ENCODE results near the gene STRA6.

The STRA6 gene

GRCh38 chr15:74196175-74196574 lies 6.4 kb downstream of the STRA6 start:
- no peak overlapping the region for H3K27ac ChIP-seq (ENCODE audit: insufficient read depth, low read length, poor library complexity, severe bottlenecking)
- no peak for DNase-seq
- H3K4me1 ChIP-seq (ENCODE audit: control insufficient read depth, insufficient read depth, low read length, poor library complexity, severe bottlenecking): no peaks in the 10 kb centered on the region

GRCh38 chr15:74194572-74195559 lies 7.7 kb downstream of the STRA6 start:
- no peak for DNase-seq
- no peak overlapping the region for H3K4me3 ChIP-seq (ENCODE audit: insufficient read depth, low read depth, low read length, poor library complexity, severe bottlenecking)
- no peaks in the 10 kb centered on the region for H3K27me3 ChIP-seq (replicated peaks; ENCODE audit: control insufficient read depth, insufficient read depth, low read length, poor library complexity, severe bottlenecking)
- H3K9me3 ChIP-seq (ENCODE audit: control insufficient read depth, low read length): no peaks in the 10 kb centered on the region
- no peaks in the 10 kb centered on the region for H3K36me3 ChIP-seq (ENCODE audit: control insufficient read depth, insufficient read depth, low read length)
- H3K27ac ChIP-seq (ENCODE audit: insufficient read depth, low read length, poor library complexity, severe bottlenecking): no peak overlapping the region
- no peaks in the 10 kb centered on the region for H3K4me1 ChIP-seq (ENCODE audit: control insufficient read depth, insufficient read depth, low read length, poor library complexity, severe bottlenecking)

More at GRCh38 chr15:74196175-74196574, 6.4 kb downstream of the STRA6 start:
- H3K9me3 ChIP-seq (ENCODE audit: control insufficient read depth, low read length): no peaks in the 10 kb centered on the region
- H3K27me3 ChIP-seq (replicated peaks; ENCODE audit: control insufficient read depth, insufficient read depth, low read length, poor library complexity, severe bottlenecking): no peaks in the 10 kb centered on the region
- no peaks in the 10 kb centered on the region for H3K36me3 ChIP-seq (ENCODE audit: control insufficient read depth, insufficient read depth, low read length)
- no peak overlapping the region for H3K4me3 ChIP-seq (ENCODE audit: insufficient read depth, low read depth, low read length, poor library complexity, severe bottlenecking)

DNA sequence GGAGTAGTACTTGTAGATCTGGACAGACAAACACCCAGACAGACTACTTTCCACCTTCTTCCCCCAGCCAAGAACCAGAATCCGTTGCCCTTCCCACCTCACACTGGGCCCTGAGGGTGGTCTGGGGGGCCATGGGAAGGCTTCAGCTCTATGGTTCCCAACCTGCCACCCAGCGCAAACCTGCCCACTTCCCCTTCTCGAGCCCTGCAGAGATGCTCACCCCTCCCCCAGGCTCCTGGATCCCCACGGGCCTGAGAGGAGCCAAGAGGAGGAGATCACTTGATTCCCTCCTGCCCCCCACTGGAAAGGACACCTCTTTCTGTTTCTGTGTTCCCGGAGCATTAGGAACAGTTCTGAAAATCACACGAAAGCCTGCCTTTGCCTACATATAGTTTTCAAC lies 8.7 kb downstream of the STRA6 start:
- H3K27ac ChIP-seq (ENCODE audit: insufficient read depth, low read length, poor library complexity, severe bottlenecking): no peak overlapping the region
- no peaks in the 10 kb centered on the region for H3K4me1 ChIP-seq (ENCODE audit: control insufficient read depth, insufficient read depth, low read length, poor library complexity, severe bottlenecking)

DNA sequence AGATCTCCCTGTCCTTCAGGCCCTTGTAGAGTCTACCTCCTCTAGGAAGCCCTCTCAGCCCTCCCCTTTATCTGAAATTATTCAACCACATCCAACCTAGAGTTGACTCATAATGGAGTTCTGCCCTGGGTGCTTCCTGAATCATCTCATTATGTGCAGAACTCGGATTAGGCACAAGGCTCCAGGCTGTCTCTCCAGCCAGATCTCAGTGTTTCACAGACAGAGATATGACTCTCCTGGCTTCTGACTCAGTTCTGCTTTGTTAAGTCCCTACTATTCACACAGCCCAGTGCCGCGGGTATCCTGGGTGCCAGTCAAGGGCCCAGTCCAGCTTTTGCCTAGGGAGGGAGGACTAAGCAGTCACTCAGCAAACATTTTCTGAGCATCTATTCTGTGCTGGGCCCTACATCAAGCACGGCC lies 9.3 kb downstream of the STRA6 start:
- H3K27ac ChIP-seq (ENCODE audit: insufficient read depth, low read length, poor library complexity, severe bottlenecking): no peak overlapping the region
- DNase-seq: no peak
- H3K4me3 ChIP-seq (ENCODE audit: insufficient read depth, low read depth, low read length, poor library complexity, severe bottlenecking): no peak overlapping the region
- H3K4me1 ChIP-seq (ENCODE audit: control insufficient read depth, insufficient read depth, low read length, poor library complexity, severe bottlenecking): no peaks in the 10 kb centered on the region
- no peaks in the 10 kb centered on the region for H3K36me3 ChIP-seq (ENCODE audit: control insufficient read depth, insufficient read depth, low read length)
- no peaks in the 10 kb centered on the region for H3K27me3 ChIP-seq (replicated peaks; ENCODE audit: control insufficient read depth, insufficient read depth, low read length, poor library complexity, severe bottlenecking)
- H3K9me3 ChIP-seq (ENCODE audit: control insufficient read depth, low read length): no peaks in the 10 kb centered on the region

More for the DNA sequence above, 8.7 kb downstream of the STRA6 start:
- no peaks in the 10 kb centered on the region for H3K9me3 ChIP-seq (ENCODE audit: control insufficient read depth, low read length)
- no peak for DNase-seq
- no peaks in the 10 kb centered on the region for H3K27me3 ChIP-seq (replicated peaks; ENCODE audit: control insufficient read depth, insufficient read depth, low read length, poor library complexity, severe bottlenecking)
- no peak overlapping the region for H3K4me3 ChIP-seq (ENCODE audit: insufficient read depth, low read depth, low read length, poor library complexity, severe bottlenecking)
- no peaks in the 10 kb centered on the region for H3K36me3 ChIP-seq (ENCODE audit: control insufficient read depth, insufficient read depth, low read length)

- no peak for DNase-seq
- no peaks in the 10 kb centered on the region for H3K27me3 ChIP-seq (replicated peaks; ENCODE audit: control insufficient read depth, insufficient read depth, low read length, poor library complexity, severe bottlenecking)
- no peaks in the 10 kb centered on the region for H3K9me3 ChIP-seq (ENCODE audit: control insufficient read depth, low read length)
- no peaks in the 10 kb centered on the region for H3K4me1 ChIP-seq (ENCODE audit: control insufficient read depth, insufficient read depth, low read length, poor library complexity, severe bottlenecking)
- H3K36me3 ChIP-seq (ENCODE audit: control insufficient read depth, insufficient read depth, low read length): no peaks in the 10 kb centered on the region
- no peak overlapping the region for H3K27ac ChIP-seq (ENCODE audit: insufficient read depth, low read length, poor library complexity, severe bottlenecking)
- H3K4me3 ChIP-seq (ENCODE audit: insufficient read depth, low read depth, low read length, poor library complexity, severe bottlenecking): no peak overlapping the region
Observed at GRCh38 chr15:74192751-74193150, 9.8 kb downstream of the STRA6 start.

GRCh38 chr15:74191798-74192197 lies 10.8 kb downstream of the STRA6 start:
- no peaks in the 10 kb centered on the region for H3K4me1 ChIP-seq (ENCODE audit: control insufficient read depth, insufficient read depth, low read length, poor library complexity, severe bottlenecking)
- no peaks in the 10 kb centered on the region for H3K9me3 ChIP-seq (ENCODE audit: control insufficient read depth, low read length)

DNA sequence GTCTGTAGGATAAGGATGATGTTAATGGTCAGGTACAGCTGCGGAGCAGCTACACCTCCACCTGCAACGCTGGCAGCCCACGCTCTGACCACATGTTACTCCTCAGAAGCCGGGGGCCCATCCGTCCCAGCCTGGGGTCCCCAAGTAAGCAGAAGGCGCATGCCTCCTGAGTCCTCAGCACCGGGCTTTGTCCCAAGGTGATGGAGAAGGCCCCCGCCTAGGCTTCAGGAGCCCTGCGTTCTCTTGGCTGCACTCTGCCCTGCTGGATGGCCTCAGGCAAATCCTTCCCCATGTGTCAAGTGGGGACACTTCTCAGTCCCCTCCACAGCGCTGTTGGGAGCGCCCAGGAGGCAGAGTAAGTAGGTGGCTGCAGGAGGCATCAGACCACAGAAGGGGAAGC lies 14.4 kb downstream of the STRA6 start:
- no peaks in the 10 kb centered on the region for H3K27me3 ChIP-seq (replicated peaks; ENCODE audit: control insufficient read depth, insufficient read depth, low read length, poor library complexity, severe bottlenecking)
- no peak overlapping the region for H3K27ac ChIP-seq (ENCODE audit: insufficient read depth, low read length, poor library complexity, severe bottlenecking)
- no peaks in the 10 kb centered on the region for H3K4me1 ChIP-seq (ENCODE audit: control insufficient read depth, insufficient read depth, low read length, poor library complexity, severe bottlenecking)
- no peak overlapping the region for H3K4me3 ChIP-seq (ENCODE audit: insufficient read depth, low read depth, low read length, poor library complexity, severe bottlenecking)
- no peaks in the 10 kb centered on the region for H3K9me3 ChIP-seq (ENCODE audit: control insufficient read depth, low read length)
- DNase-seq: no peak
- no peaks in the 10 kb centered on the region for H3K36me3 ChIP-seq (ENCODE audit: control insufficient read depth, insufficient read depth, low read length)

More at GRCh38 chr15:74191798-74192197, 10.8 kb downstream of the STRA6 start:
- no peaks in the 10 kb centered on the region for H3K27me3 ChIP-seq (replicated peaks; ENCODE audit: control insufficient read depth, insufficient read depth, low read length, poor library complexity, severe bottlenecking)
- H3K27ac ChIP-seq (ENCODE audit: insufficient read depth, low read length, poor library complexity, severe bottlenecking): no peak overlapping the region
- H3K36me3 ChIP-seq (ENCODE audit: control insufficient read depth, insufficient read depth, low read length): no peaks in the 10 kb centered on the region
- DNase-seq: no peak
- no peak overlapping the region for H3K4me3 ChIP-seq (ENCODE audit: insufficient read depth, low read depth, low read length, poor library complexity, severe bottlenecking)

DNA sequence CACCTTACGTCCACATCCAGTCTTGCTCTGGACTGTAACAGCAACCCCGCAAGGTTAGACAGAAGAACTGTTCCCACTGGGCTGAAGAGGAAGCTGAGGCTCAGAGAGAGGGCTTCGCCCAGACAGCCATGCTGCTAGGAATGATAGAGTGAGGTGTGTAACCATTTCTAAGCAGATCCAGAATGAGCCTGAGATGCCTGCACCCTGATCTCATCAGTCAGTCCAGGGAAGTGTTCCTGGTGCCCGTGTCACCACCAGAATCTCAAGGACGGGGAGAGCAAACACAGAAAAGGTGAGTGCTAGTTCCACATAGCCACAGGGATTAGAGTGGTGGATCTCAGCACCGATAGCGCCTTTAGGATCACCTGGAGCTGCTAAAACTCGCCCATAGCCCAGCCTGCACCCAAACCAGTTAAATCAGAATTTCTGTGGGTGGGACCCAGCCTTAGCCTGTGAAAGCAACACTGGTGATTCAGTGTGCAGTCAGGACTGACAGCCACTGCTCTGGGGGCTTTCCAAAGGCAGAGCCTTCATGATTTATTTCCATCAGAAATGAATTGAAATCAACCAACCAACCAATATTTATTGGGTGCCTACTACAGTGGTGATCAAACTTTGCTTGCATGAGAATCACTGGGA lies 16.8 kb downstream of the STRA6 start:
- no peak overlapping the region for H3K4me3 ChIP-seq (ENCODE audit: insufficient read depth, low read depth, low read length, poor library complexity, severe bottlenecking)
- H3K9me3 ChIP-seq (ENCODE audit: control insufficient read depth, low read length): no peaks in the 10 kb centered on the region
- H3K27me3 ChIP-seq (replicated peaks; ENCODE audit: control insufficient read depth, insufficient read depth, low read length, poor library complexity, severe bottlenecking): no peaks in the 10 kb centered on the region
- no peak for DNase-seq
- H3K4me1 ChIP-seq (ENCODE audit: control insufficient read depth, insufficient read depth, low read length, poor library complexity, severe bottlenecking): no peaks in the 10 kb centered on the region
- H3K27ac ChIP-seq (ENCODE audit: insufficient read depth, low read length, poor library complexity, severe bottlenecking): no peak overlapping the region
- H3K36me3 ChIP-seq (ENCODE audit: control insufficient read depth, insufficient read depth, low read length): no peaks in the 10 kb centered on the region

- Histone ChIP-seq H3K27ac (ENCODE audit: insufficient read depth, low read length, poor library complexity, severe bottlenecking) (no peak overlapping the region), H3K4me1 (ENCODE audit: control insufficient read depth, insufficient read depth, low read length, poor library complexity, severe bottlenecking) (no peaks in the 10 kb centered on the region), H3K27me3 (replicated peaks; ENCODE audit: control insufficient read depth, insufficient read depth, low read length, poor library complexity, severe bottlenecking) (no peaks in the 10 kb centered on the region), H3K4me3 (ENCODE audit: insufficient read depth, low read depth, low read length, poor library complexity, severe bottlenecking) (no peak overlapping the region), H3K36me3 (ENCODE audit: control insufficient read depth, insufficient read depth, low read length) (no peaks in the 10 kb centered on the region), H3K9me3 (ENCODE audit: control insufficient read depth, low read length) (no peaks in the 10 kb centered on the region)
- DNase-seq: no peak
Observed at GRCh38 chr15:74184582-74185091, 17.9 kb downstream of the STRA6 start.

DNA sequence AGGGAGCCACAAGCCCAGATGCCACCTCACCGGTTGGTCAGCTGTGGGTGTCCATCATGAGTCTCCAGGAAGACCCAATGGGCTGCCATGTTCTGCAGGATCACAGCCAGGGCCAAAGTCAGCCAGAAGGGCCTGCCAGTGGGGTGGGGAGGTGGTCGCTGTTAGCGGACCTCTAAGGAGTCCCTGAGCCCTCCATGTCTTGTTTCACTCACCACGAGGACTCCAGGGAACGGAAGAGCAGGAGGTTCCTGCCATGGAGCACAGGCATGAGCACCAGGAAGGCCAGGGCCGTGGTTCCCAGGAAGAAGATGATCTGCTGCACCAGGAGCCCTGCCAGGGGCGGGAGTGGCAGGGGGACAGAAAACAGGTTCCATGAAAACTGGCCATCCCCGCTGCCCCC lies 20.5 kb downstream of the STRA6 start:
- Histone ChIP-seq H3K9me3 (ENCODE audit: control insufficient read depth, low read length) (no peaks in the 10 kb centered on the region), H3K4me3 (ENCODE audit: insufficient read depth, low read depth, low read length, poor library complexity, severe bottlenecking) (no peak overlapping the region), H3K27me3 (replicated peaks; ENCODE audit: control insufficient read depth, insufficient read depth, low read length, poor library complexity, severe bottlenecking) (no peaks in the 10 kb centered on the region), H3K36me3 (ENCODE audit: control insufficient read depth, insufficient read depth, low read length) (no peaks in the 10 kb centered on the region), H3K4me1 (ENCODE audit: control insufficient read depth, insufficient read depth, low read length, poor library complexity, severe bottlenecking) (no peaks in the 10 kb centered on the region), H3K27ac (ENCODE audit: insufficient read depth, low read length, poor library complexity, severe bottlenecking) (no peak overlapping the region)
- no peak for DNase-seq

Data from effector memory CD4-positive, alpha-beta T cell (primary cell).